HG03196 (cell line): ENCODE results near the gene SIPA1L3.
"Not testable (repeated sequence)": the region's sequence is repeated elsewhere in the genome, so short reads cannot be mapped to it uniquely, and the experiment has no call there.

Source experiments
- ATAC-seq: cut with Tn5 transposase; IDR thresholded peaks from one replicate; pipeline ENCODE4 v1.9.1; 2021; ENCODE audit not compliant: unreplicated experiment

The SIPA1L3 gene

GRCh38 chr19:37906869-37907734, at the start of gene SIPA1L3:
TSS of gene SIPA1L3 (plus strand) at chr19:37907208. CDS start at chr19:38081566, 174,358 bp downstream.
- ATAC-seq = peak; percentile 75

- no peak for ATAC-seq
Measured at GRCh38 chr19:37864501-37864900, 42.5 kb upstream of the SIPA1L3 start.

GRCh38 chr19:37865930-37866329, 41.1 kb upstream of the SIPA1L3 start:
- not testable (repeated sequence) for ATAC-seq

GRCh38 chr19:37867831-37868230, 39.2 kb upstream of the SIPA1L3 start:
- no peak for ATAC-seq

- no peak for ATAC-seq
Measured at GRCh38 chr19:37869766-37870340, 37.2 kb upstream of the SIPA1L3 start.

- no peak for ATAC-seq
Measured at GRCh38 chr19:37872383-37872782, 34.6 kb upstream of the SIPA1L3 start.

- no peak for ATAC-seq
Measured at GRCh38 chr19:37874784-37875183, 32.2 kb upstream of the SIPA1L3 start.

GRCh38 chr19:37876032-37876431, 31.0 kb upstream of the SIPA1L3 start:
- ATAC-seq = no peak

GRCh38 chr19:37877147-37877546, 29.9 kb upstream of the SIPA1L3 start:
- ATAC-seq = no peak

GRCh38 chr19:37885392-37885791, 21.6 kb upstream of the SIPA1L3 start:
- ATAC-seq = no peak

- ATAC-seq = no peak
Measured at GRCh38 chr19:37886571-37886970, 20.4 kb upstream of the SIPA1L3 start.

- ATAC-seq = no peak
Measured at GRCh38 chr19:37893845-37894575, 13.0 kb upstream of the SIPA1L3 start.

GRCh38 chr19:37896180-37896579, 10.8 kb upstream of the SIPA1L3 start:
- ATAC-seq = no peak

GRCh38 chr19:37899453-37899852, 7.6 kb upstream of the SIPA1L3 start:
- ATAC-seq = no peak

GRCh38 chr19:37899966-37900365, 7.0 kb upstream of the SIPA1L3 start:
- ATAC-seq = no peak

- no peak for ATAC-seq
Measured at GRCh38 chr19:37902668-37903067, 4.3 kb upstream of the SIPA1L3 start.

GRCh38 chr19:37903096-37903495, 3.9 kb upstream of the SIPA1L3 start:
- no peak for ATAC-seq

- peak; percentile 30 for ATAC-seq
Measured at GRCh38 chr19:37905946-37906868, 801 bp upstream of the SIPA1L3 start, which contains the start of gene WDR87. TSS of gene WDR87 (minus strand) at chr19:37906594. CDS start at chr19:37898239, 8,355 bp downstream.

- ATAC-seq = no peak
Measured at GRCh38 chr19:37907735-37908455, 887 bp downstream of the SIPA1L3 start.

GRCh38 chr19:37909661-37910199, 2.7 kb downstream of the SIPA1L3 start:
- ATAC-seq = no peak
